ENCODE data around the gene TSHZ1.
A peak's percentile ranks its signal among the peaks of the same experiment; 100 is the strongest.

Gene TSHZ1

DNA sequence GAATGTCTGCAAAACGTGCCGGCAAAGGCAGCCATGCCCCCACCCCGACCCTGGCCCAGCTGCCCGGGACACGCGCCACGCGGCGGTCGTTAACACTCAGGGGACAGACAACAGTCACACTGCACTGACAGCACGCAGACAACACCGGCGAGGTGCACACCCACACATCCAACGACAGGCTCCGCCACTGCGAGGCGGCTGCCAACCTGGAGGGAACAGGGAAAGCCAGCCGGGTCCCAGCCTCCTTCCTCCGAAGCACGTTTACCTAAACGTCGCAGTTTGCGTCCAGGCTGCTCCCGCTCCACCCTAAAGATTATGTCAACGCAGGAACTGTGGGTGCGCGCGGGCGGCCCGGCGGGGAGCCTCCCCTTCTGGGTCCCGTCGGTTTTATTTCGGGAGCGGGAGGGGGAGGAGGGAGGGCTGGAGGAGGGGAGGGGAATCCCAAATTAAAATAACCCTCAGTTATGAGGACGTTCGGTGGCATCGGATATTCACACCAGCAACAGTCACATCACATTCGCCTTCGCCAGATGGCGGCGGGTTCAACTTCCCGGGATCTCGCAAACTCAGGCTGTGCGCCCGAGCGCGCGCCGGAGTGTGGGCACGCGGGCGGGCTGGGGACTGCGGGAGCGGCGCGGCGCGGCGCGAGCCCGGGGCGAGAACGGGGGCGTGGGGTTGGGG, 2.3 kb upstream of the TSHZ1 start:
- DNase-seq, result peak; percentile 41

DNA sequence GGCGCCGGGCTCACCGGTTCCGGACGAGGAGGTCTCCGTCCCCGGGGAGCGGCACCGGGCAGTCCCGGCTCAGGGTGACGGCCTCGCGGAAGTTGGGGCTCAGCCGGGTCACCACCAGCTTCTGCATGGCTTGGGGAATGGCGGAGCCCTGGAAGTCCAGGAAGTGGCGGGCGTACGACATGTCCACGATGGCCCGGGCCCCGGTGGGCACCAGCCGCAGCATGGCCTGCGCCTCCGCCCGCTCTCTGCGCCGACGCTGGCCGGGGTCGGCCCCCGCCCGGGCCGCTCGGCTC, 1.8 kb upstream of the TSHZ1 start:
- no peak for DNase-seq

- peak; percentile 66 for DNase-seq
Observed at GRCh38 chr18:75209129-75209950, 1.3 kb upstream of the TSHZ1 start, which contains the start of gene PTGR3. Gene PTGR3 (minus strand): TSS chr18:75209139. CDS start chr18:75209058, 81 bp downstream.

DNA sequence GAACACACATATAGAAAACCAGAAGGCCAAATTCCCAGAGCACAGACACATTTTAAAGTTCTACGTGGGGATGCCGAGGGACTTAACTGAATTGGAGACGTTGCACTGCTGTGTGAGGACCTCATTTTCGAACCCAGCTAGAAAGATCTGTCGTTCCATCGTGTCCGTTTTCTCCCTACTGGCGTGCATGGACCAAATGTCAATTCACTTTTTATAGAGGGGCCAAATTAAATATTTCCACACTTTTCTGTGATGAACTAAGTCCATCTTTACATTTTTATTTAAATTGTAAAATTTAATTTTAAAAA, 692 bp upstream of the TSHZ1 start:
- DNase-seq, result no peak

GRCh38 chr18:75211002-75211621, 515 bp downstream of the TSHZ1 start:
- DNase-seq, result no peak

- no peak for DNase-seq
Observed at GRCh38 chr18:75211626-75211952, 992 bp downstream of the TSHZ1 start.

GRCh38 chr18:75211953-75212750, 1.6 kb downstream of the TSHZ1 start:
- no peak for DNase-seq

DNA sequence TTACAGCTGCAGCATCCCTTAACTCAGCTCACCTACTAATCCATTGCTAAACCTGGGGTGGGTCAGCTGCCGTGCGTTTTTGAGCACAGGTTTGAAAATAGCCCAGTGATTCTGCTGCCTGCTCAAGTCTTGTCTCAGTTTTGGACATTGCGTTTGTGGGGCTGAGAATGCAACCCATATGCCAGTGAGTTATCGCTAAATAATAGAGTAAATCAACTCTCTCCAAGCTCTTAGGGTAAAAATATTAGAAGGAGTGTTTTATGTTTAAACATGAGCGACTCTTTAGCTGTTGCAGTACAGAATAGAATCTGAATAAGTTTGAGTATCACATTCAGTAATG, 2.1 kb downstream of the TSHZ1 start:
- DNase-seq, result no peak

- DNase-seq, result no peak
Observed at GRCh38 chr18:75213611-75214331, 3.2 kb downstream of the TSHZ1 start.

DNA sequence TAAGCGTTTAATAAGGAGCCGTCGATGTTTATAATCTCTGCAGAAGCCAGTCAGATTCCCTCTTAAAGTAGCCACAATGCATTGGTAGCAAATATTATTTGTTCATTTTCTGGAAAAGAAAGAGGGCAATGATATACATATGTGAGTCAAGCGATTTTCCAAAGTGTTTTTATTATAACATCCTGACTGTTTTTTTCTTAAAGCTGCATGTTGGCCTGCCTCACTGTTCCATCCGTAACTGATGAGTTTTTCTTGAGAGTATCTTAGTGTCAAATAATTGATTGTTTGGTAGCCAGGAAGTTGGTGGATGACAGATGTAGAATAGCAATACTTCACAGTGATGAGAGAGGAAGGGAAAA, 3.7 kb downstream of the TSHZ1 start:
- no peak for DNase-seq

- DNase-seq, result no peak
Observed at GRCh38 chr18:75214766-75215510, 4.3 kb downstream of the TSHZ1 start.

DNA sequence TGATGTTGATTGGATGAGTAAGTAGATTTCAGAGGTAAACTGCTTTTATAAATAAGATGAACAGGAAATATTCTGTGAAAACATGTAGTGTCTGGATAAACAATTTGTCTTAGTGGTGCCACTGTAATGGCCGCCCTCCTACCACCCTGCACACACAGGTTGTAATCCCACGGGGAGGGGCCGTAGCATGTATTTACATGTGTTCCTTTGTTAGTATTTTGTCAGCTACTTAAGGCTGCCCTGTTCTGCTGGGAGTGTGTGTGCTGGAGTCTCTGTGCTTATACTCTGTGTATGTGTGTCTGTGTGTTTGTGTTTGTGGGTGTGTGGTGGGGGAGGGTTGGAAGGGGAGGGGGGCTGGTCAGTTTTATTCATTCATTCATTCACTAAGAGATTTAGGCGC, 5.1 kb downstream of the TSHZ1 start:
- no peak for DNase-seq

DNA sequence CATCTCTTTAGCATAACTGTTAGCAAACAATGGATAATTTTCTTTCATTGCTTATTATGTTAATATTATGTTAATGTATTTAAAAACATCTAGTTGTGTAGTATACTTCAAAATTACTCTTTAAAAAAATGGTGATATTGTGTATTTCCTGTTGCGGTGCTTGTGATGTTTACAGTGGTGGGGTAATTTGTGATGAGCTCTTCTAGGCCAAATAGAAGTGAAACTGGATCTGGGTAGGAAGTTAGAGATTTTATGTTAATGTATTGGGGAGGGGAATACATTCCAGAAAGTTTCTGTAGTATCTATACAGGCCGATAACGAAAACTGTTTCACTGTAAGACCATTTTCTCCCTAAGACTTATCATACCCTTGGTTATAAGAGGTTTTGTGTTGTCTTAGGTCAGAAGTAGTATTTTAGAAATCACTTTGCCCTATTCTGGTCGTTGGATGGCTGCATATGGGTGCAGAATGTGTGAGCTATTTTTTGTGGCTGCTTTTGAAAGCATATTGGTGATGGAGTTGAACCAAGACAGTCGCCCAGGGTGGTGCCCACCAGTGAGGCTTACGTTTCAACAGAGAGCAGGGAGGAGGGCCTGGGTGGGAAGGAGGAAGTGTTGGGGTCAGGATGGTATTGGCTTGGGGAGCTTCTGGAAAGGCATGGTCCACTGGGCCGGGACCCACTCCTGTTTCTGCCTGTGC, 5.8 kb downstream of the TSHZ1 start:
- DNase-seq, result no peak

DNA sequence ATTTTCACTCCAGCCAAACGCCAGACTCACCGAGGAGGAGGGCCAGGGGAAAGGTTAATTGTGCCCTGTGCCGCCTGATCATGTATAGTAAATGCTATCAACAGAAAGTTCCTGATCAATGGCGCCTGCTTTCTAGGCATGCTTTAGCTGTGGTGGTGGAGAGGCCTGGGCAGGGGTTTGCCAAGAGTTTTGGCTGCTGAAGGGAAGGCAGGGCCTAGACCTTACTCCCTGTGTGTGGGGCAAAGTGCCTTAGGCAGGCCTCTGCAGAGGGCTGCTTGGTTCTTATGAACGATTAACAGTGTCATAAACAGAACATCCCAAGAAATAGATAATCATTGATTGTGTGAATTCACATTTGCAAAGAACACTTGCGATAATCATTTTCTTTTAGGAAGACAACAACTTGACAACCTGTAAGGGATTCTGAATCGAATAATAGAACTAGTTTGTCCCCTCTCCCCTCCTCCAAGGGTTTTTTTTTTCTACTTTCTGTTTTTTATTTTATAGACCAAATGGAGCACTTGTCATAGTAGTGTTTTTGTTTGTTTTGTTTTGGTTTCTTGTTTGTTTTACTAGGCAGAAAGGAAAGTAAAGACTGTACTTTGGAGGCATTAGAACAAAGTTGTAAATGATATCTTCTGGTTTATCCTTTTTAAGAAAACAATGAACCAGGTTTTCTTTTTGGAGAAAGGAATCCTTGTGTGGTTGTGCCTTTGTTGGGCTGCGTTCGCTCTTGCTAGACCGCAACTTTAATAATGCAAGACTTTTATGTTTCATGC, 6.5 kb downstream of the TSHZ1 start:
- no peak for DNase-seq

- no peak for DNase-seq
Observed at GRCh38 chr18:75218065-75218923, 7.7 kb downstream of the TSHZ1 start.

GRCh38 chr18:75219745-75220375, 9.3 kb downstream of the TSHZ1 start:
- DNase-seq, result no peak

GRCh38 chr18:75220551-75221355, 10.2 kb downstream of the TSHZ1 start:
- DNase-seq, result no peak

DNA sequence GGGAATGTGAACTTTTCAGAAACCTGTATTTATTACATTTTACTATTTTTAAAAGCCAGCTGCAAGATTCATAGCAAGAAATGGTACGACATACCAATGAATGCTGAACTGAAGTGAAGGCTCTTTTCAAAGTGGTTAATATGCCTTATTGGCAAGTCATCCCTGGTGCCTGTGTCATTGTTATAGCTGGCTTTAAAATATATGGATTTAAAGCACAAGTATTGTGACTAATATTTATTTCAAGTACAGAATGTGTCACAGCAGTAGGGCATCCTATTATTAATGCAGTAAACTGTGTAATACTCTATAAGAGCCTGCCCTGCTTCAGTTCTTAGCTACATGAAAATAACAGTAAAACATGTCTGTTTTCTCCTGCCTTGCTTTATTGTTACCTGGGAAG, 10.8 kb downstream of the TSHZ1 start:
- DNase-seq, result no peak

GRCh38 chr18:75221897-75222296, 11.3 kb downstream of the TSHZ1 start:
- no peak for DNase-seq
